MCF 10A (cell line): ENCODE data around the gene MAP2K4. TPM values are rescaled to one million over a fixed set of nuclear protein-coding genes. Genes with fewer than 3 reads are reported as not detected.

Experiments
- BruUV-seq: library from RNA; stranded (reverse); fragments of 400-500 nt; replicated peaks from 2 replicates; lab custom pipeline; 2021; lab: Mats Ljungman, UMichigan
- CTCF ChIA-PET: fragments of 300-600 bp; sonication (Branson Sonifier 250); formaldehyde crosslinking; extraction: SDS; loops from one replicate; lab custom pipeline; 2021; ENCODE audit warnings: antibody characterized with exemption, inconsistent platforms; lab: Yijun Ruan, JAX
- POLR2A ChIA-PET: fragments of 300-600, 350-650 bp; sonication (Branson Sonifier 250); formaldehyde crosslinking; extraction: SDS; loops from one replicate; lab custom pipeline; 2020; ENCODE audit warnings: antibody characterized with exemption, inconsistent platforms; lab: Yijun Ruan, JAX
- DNase-seq: peaks from one replicate; pipeline ENCODE4 v3.0.0-alpha.2; 2018; ENCODE audit not compliant: unreplicated experiment
- H3K27ac Mint-ChIP-seq: one replicate; pipeline ENCODE4 v1.8.0; 2022; ENCODE audit warnings: mild to moderate bottlenecking, low read depth, mixed read lengths; ENCODE audit not compliant: unreplicated experiment
- H3K27me3 Mint-ChIP-seq: one replicate; pipeline ENCODE4 v1.8.0; 2022; ENCODE audit warnings: mixed read lengths; ENCODE audit not compliant: insufficient read depth, unreplicated experiment
- H3K36me3 Mint-ChIP-seq: one replicate; pipeline ENCODE4 v1.8.0; 2022; ENCODE audit warnings: mild to moderate bottlenecking, moderate library complexity, mixed read lengths; ENCODE audit not compliant: insufficient read depth, unreplicated experiment
- H3K4me1 Mint-ChIP-seq: one replicate; pipeline ENCODE4 v1.8.0; 2022; ENCODE audit warnings: mixed read lengths; ENCODE audit not compliant: insufficient read depth, unreplicated experiment
- H3K4me3 Mint-ChIP-seq: one replicate; pipeline ENCODE4 v1.8.0; 2022; ENCODE audit warnings: mild to moderate bottlenecking, moderate library complexity, mixed read lengths; ENCODE audit not compliant: unreplicated experiment
- H3K9me3 Mint-ChIP-seq: one replicate; pipeline ENCODE4 v1.8.0; 2022; ENCODE audit warnings: mixed read lengths; ENCODE audit not compliant: unreplicated experiment
- CTCF ChIP-seq: fragments of 200-600 bp; IDR thresholded peaks from one replicate; pipeline ENCODE4 v1.8.0; 2022; ENCODE audit warnings: antibody characterized with exemption, mild to moderate bottlenecking; ENCODE audit not compliant: unreplicated experiment
- intact Hi-C: fragments of 100-400 bp; cut with micrococcal nuclease; formaldehyde crosslinking; loops from 2 replicates; pipeline ENCODE4 v1.14.1; 2022
- total RNA-seq: library from RNA; stranded (reverse); gene quantifications from 2 replicates; pipeline ENCODE4 v1.2.3, GENCODE V29; 2022

Gene MAP2K4
- total RNA-seq, 1 experiment from 2014 or later, result 29.2 TPM

GRCh38 chr17:12053552-12053951 lies 32.9 kb downstream of the MAP2K4 start:
- ChIA-PET POLR2A (interaction anchor here (0.6 to 3.3 kb wide), 3 partner anchors 10 to 701 kb away, joined by 4 to 8 read pairs (median 5); no protein-coding TSS in a partner anchor), CTCF (interaction anchor here (0.6 kb wide), 1 partner anchor 174 kb away, joined by 4 read pairs; no protein-coding TSS in a partner anchor)
- no TSS peak for BruUV-seq
- no peaks in the 10 kb centered on the region for H3K27me3 Mint-ChIP-seq
- no peaks in the 10 kb centered on the region for H3K9me3 Mint-ChIP-seq
- H3K36me3 Mint-ChIP-seq, result peaks cover 9% of the 10 kb centered on the region
- no peak for TF ChIP-seq CTCF
- DNase-seq, result no peak
- no peak overlapping the region for H3K27ac Mint-ChIP-seq
- peaks cover 19% of the 10 kb centered on the region for H3K4me1 Mint-ChIP-seq
- intact Hi-C loops, result no loop called here
- no peak overlapping the region for H3K4me3 Mint-ChIP-seq

GRCh38 chr17:12055889-12056288 lies 35.2 kb downstream of the MAP2K4 start:
- intact Hi-C loops, result no loop called here
- no peak for TF ChIP-seq CTCF
- POLR2A ChIA-PET, result interaction anchor here (1.1 to 1.8 kb wide), 6 partner anchors 9 to 59 kb away, joined by 3 to 6 read pairs (median 4); partner anchors contain the start of genes MAP2K4 and ZNF18
- no peaks in the 10 kb centered on the region for H3K27me3 Mint-ChIP-seq
- peaks cover 1% of the 10 kb centered on the region for H3K4me1 Mint-ChIP-seq
- H3K27ac Mint-ChIP-seq, result no peak overlapping the region
- peaks cover 16% of the 10 kb centered on the region for H3K36me3 Mint-ChIP-seq
- CTCF ChIA-PET, result interaction anchor here (0.7 kb wide), 1 partner anchor 64 kb away, joined by 3 read pairs; no protein-coding TSS in a partner anchor
- BruUV-seq, result TSS peak; percentile 16
- no peak overlapping the region for H3K4me3 Mint-ChIP-seq
- DNase-seq, result no peak
- no peaks in the 10 kb centered on the region for H3K9me3 Mint-ChIP-seq

GRCh38 chr17:12057520-12057919 lies 36.8 kb downstream of the MAP2K4 start:
- DNase-seq, result no peak
- Mint-ChIP-seq H3K4me1 (no peaks in the 10 kb centered on the region), H3K27ac (no peak overlapping the region), H3K9me3 (no peaks in the 10 kb centered on the region), H3K4me3 (no peak overlapping the region), H3K36me3 (peaks cover 16% of the 10 kb centered on the region), H3K27me3 (no peaks in the 10 kb centered on the region)
- CTCF ChIA-PET, result no interaction called here
- no peak for TF ChIP-seq CTCF
- intact Hi-C loops, result no loop called here
- POLR2A ChIA-PET, result no interaction called here
- no TSS peak for BruUV-seq

- intact Hi-C loops, result no loop called here
- POLR2A ChIA-PET, result no interaction called here
Observed at GRCh38 chr17:12058535-12058934, 37.9 kb downstream of the MAP2K4 start.

More at GRCh38 chr17:12058535-12058934, 37.9 kb downstream of the MAP2K4 start:
- DNase-seq, result no peak
- no TSS peak for BruUV-seq
- no peaks in the 10 kb centered on the region for H3K27me3 Mint-ChIP-seq
- no peak overlapping the region for H3K27ac Mint-ChIP-seq
- no peak for TF ChIP-seq CTCF
- H3K36me3 Mint-ChIP-seq, result peaks cover 16% of the 10 kb centered on the region
- H3K4me3 Mint-ChIP-seq, result no peak overlapping the region
- no peaks in the 10 kb centered on the region for H3K4me1 Mint-ChIP-seq
- H3K9me3 Mint-ChIP-seq, result no peaks in the 10 kb centered on the region
- CTCF ChIA-PET, result interaction anchor here (0.6 kb wide), 1 partner anchor 276 kb away, joined by 3 read pairs; no protein-coding TSS in a partner anchor
